ENCODE measurements around the gene SELENOP. TPM values are rescaled to one million over a fixed set of nuclear protein-coding genes. Genes with fewer than 3 reads are reported as not detected.
A peak's percentile ranks its signal among the peaks of the same experiment; 100 is the strongest.
"Not testable (repeated sequence)": the region's sequence is repeated elsewhere in the genome, so short reads cannot be mapped to it uniquely, and the experiment has no call there.

Gene SELENOP
- 801 TPM for total RNA-seq

GRCh38 chr5:42811591-42812446 is at the start of gene SELENOP:
TSS of gene SELENOP (minus strand) at chr5:42811892. CDS start at chr5:42808353, 3,539 bp downstream.
- intact Hi-C loops (cut with DNase I), result no loop called here
- DNase-seq (ENCODE audit: low spot score) (peak; percentile 72), ATAC-seq (peak; percentile 96)

GRCh38 chr5:42858687-42859086 is 47.0 kb upstream of the SELENOP start:
- DNase-seq (ENCODE audit: low spot score) (no peak), ATAC-seq (peak; percentile 75)
- intact Hi-C loops (cut with DNase I), result no loop called here

- DNase-seq (ENCODE audit: low spot score) (no peak), ATAC-seq (peak; percentile 89)
- intact Hi-C loops (cut with DNase I), result no loop called here
Measured at GRCh38 chr5:42858031-42858643, 46.4 kb upstream of the SELENOP start.

GRCh38 chr5:42855811-42856210 is 44.1 kb upstream of the SELENOP start:
- intact Hi-C loops (cut with DNase I), result no loop called here
- ATAC-seq (no peak), DNase-seq (ENCODE audit: low spot score) (no peak)

- ATAC-seq, result no peak
- intact Hi-C loops (cut with DNase I), result no loop called here
- DNase-seq (ENCODE audit: low spot score), result no peak
Measured at GRCh38 chr5:42855386-42855785, 43.7 kb upstream of the SELENOP start.

GRCh38 chr5:42854795-42855194 is 43.1 kb upstream of the SELENOP start:
- no peak for ATAC-seq

GRCh38 chr5:42852826-42853225 is 41.1 kb upstream of the SELENOP start:
- ATAC-seq (no peak), DNase-seq (ENCODE audit: low spot score) (no peak)

More at GRCh38 chr5:42854795-42855194, 43.1 kb upstream of the SELENOP start:
- intact Hi-C loops (cut with DNase I), result no loop called here
- no peak for DNase-seq (ENCODE audit: low spot score)

GRCh38 chr5:42851481-42851880 is 39.8 kb upstream of the SELENOP start:
- intact Hi-C loops (cut with DNase I), result no loop called here
- DNase-seq (ENCODE audit: low spot score), result no peak
- no peak for ATAC-seq

More at GRCh38 chr5:42852826-42853225, 41.1 kb upstream of the SELENOP start:
- intact Hi-C loops (cut with DNase I), result no loop called here

- intact Hi-C loops (cut with DNase I), result no loop called here
- ATAC-seq (no peak), DNase-seq (ENCODE audit: low spot score) (no peak)
Measured at GRCh38 chr5:42848545-42848944, 36.9 kb upstream of the SELENOP start.

- intact Hi-C loops (cut with DNase I); ATAC-seq; DNase-seq (ENCODE audit: low spot score): not testable (repeated sequence)
Measured at GRCh38 chr5:42844408-42844807, 32.7 kb upstream of the SELENOP start.

- no peak for ATAC-seq
- intact Hi-C loops (cut with DNase I), result no loop called here
- no peak for DNase-seq (ENCODE audit: low spot score)
Measured at GRCh38 chr5:42843675-42844292, 32.1 kb upstream of the SELENOP start.

GRCh38 chr5:42842921-42843641 is 31.4 kb upstream of the SELENOP start:
- ATAC-seq, result peak; percentile 65
- intact Hi-C loops (cut with DNase I), result no loop called here
- no peak for DNase-seq (ENCODE audit: low spot score)

- intact Hi-C loops (cut with DNase I), result no loop called here
- DNase-seq (ENCODE audit: low spot score), result no peak
- ATAC-seq, result peak; percentile 38
Measured at GRCh38 chr5:42840842-42841567, 29.3 kb upstream of the SELENOP start.

- peak; percentile 89 for ATAC-seq
- intact Hi-C loops (cut with DNase I), result no loop called here
- DNase-seq (ENCODE audit: low spot score), result peak; percentile 80
Measured at GRCh38 chr5:42840269-42840668, 28.6 kb upstream of the SELENOP start.

- ATAC-seq (no peak), DNase-seq (ENCODE audit: low spot score) (no peak)
- intact Hi-C loops (cut with DNase I), result no loop called here
Measured at GRCh38 chr5:42839196-42839595, 27.5 kb upstream of the SELENOP start.

- no peak for ATAC-seq
- DNase-seq (ENCODE audit: low spot score), result no peak
- intact Hi-C loops (cut with DNase I), result no loop called here
Measured at GRCh38 chr5:42837601-42838000, 25.9 kb upstream of the SELENOP start.

GRCh38 chr5:42836070-42836769 is 24.5 kb upstream of the SELENOP start:
- intact Hi-C loops (cut with DNase I), result no loop called here
- no peak for DNase-seq (ENCODE audit: low spot score)
- ATAC-seq, result no peak

GRCh38 chr5:42832060-42832459 is 20.4 kb upstream of the SELENOP start:
- DNase-seq (ENCODE audit: low spot score) (no peak), ATAC-seq (no peak)
- intact Hi-C loops (cut with DNase I), result no loop called here
